Activated CD4-positive, alpha-beta T cell treated with anti-CD3 and anti-CD28 coated beads for 4 hours (primary cell): ENCODE data around the gene THAP4.
A peak's percentile ranks its signal among the peaks of the same experiment; 100 is the strongest.

Experiments used
- DNase-seq, 2 donors: peaks; one replicate each; pipeline ENCODE4 v3.0.0-alpha.2; 2020

Gene THAP4

GRCh38 chr2:241542278-241542605 is 94.7 kb downstream of the THAP4 start:
- DNase-seq, result no peak

GRCh38 chr2:241541564-241542277 is 95.2 kb downstream of the THAP4 start:
- DNase-seq, result no peak

- peak; percentile 47 to 51 for DNase-seq
These were observed 96.0 kb downstream of the THAP4 start for GRCh38 chr2:241540771-241541561.

GRCh38 chr2:241540401-241540770 is 96.6 kb downstream of the THAP4 start:
- DNase-seq, result no peak

- no peak for DNase-seq
These were observed 97.2 kb downstream of the THAP4 start for GRCh38 chr2:241539616-241540374.

GRCh38 chr2:241538838-241539615 is 97.9 kb downstream of the THAP4 start:
- DNase-seq, result no peak

- DNase-seq, result no peak
These were observed 100.9 kb downstream of the THAP4 start for GRCh38 chr2:241535871-241536655.

- no peak for DNase-seq
These were observed 102.1 kb downstream of the THAP4 start for GRCh38 chr2:241534701-241535375.
